ENCODE measurements around the gene CCNF.
"Not testable (repeated sequence)": the region's sequence is repeated elsewhere in the genome, so short reads cannot be mapped to it uniquely, and the experiment has no call there.

- TF ChIP-seq EZH2 (IDR thresholded peaks at IDR 0.05; ENCODE audit: borderline replicate concordance, low read depth, low read length, poor library complexity, severe bottlenecking); CTCF (conservative IDR thresholded peaks at IDR 0.05; ENCODE audit: low read depth, low read length): not testable (repeated sequence)
Measured at GRCh38 chr16:2441143-2441804, 12.0 kb downstream of the CCNF start.

Data from A673 (cell line).